Endothelial cell of umbilical vein (primary cell): ENCODE measurements around the gene TRIM50.

Source experiments
- EZH2 ChIP-seq: IDR thresholded peaks from 2 replicates; pipeline ENCODE4 v1.6.1; 2012; ENCODE audit warnings: borderline replicate concordance, low read depth, mild to moderate bottlenecking, moderate library complexity, low read length, inconsistent platforms; ENCODE audit not compliant: severe bottlenecking
- POLR2A ChIP-seq: IDR thresholded peaks from 2 replicates; pipeline ENCODE4 v1.6.1; 2012; ENCODE audit warnings: low read depth, mild to moderate bottlenecking, control low read depth, low read length
- TF ChIP-seq, protein P1 (sequence below), 2 donors: IDR thresholded peaks; 1 replicate in 1 of 2; 2 replicates in 1 of 2; pipeline ENCODE4 v1.5.1; 2011; ENCODE audit warnings: low read length in 2 of 2, mild to moderate bottlenecking in 2 of 2, moderate library complexity in 2 of 2, control low read depth in 1 of 2, inconsistent platforms in 1 of 2, low read depth in 1 of 2; ENCODE audit not compliant: insufficient read depth in 1 of 2; ENCODE audit errors: extremely low read depth in 1 of 2

DNA sequence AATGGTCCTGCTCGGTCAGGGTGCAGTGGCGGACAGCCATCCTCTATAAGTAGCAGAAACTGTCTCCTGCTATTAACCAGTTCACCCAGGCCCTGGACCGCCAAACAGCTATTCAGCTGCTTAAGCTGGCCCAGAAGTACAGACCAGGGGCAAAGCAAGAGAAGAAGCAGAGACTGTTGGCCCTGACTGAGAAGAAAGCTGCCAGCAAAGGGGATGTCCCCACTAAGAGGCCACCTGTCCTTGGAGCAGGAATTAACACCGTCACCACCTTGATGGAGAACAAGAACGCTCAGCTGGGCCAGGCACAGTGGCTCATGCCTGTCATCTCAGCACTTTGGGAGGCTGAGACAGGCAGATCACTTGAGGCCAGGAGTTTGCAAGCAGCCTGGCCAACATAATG, 13.6 kb downstream of the TRIM50 start:
- TF ChIP-seq, protein P1, sequence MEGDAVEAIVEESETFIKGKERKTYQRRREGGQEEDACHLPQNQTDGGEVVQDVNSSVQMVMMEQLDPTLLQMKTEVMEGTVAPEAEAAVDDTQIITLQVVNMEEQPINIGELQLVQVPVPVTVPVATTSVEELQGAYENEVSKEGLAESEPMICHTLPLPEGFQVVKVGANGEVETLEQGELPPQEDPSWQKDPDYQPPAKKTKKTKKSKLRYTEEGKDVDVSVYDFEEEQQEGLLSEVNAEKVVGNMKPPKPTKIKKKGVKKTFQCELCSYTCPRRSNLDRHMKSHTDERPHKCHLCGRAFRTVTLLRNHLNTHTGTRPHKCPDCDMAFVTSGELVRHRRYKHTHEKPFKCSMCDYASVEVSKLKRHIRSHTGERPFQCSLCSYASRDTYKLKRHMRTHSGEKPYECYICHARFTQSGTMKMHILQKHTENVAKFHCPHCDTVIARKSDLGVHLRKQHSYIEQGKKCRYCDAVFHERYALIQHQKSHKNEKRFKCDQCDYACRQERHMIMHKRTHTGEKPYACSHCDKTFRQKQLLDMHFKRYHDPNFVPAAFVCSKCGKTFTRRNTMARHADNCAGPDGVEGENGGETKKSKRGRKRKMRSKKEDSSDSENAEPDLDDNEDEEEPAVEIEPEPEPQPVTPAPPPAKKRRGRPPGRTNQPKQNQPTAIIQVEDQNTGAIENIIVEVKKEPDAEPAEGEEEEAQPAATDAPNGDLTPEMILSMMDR (IDR thresholded peaks at IDR 0.05; ENCODE audit: extremely low read depth in 1 of 2, insufficient read depth in 1 of 2, low read depth in 1 of 2, low read length in 2 of 2), result no peak
- TF ChIP-seq POLR2A (no peak), EZH2 (no peak)
